NB4 (cell line): ENCODE results near the gene PITX1.

Experiments used
- DNase-seq: peaks from one replicate; pipeline ENCODE4 v3.0.0; 2010; ENCODE audit warnings: low read depth
- H3K4me3 ChIP-seq: one replicate; pipeline ENCODE4 v1.5.1; 2011; ENCODE audit warnings: mild to moderate bottlenecking, low read depth, low read length, moderate library complexity
- MYC ChIP-seq: IDR thresholded peaks from 2 replicates; pipeline ENCODE4 v1.6.1; 2011; ENCODE audit warnings: low read depth, low read length
- POLR2A ChIP-seq: IDR thresholded peaks from 2 replicates; pipeline ENCODE4 v1.6.1; 2011; ENCODE audit warnings: mild to moderate bottlenecking; ENCODE audit not compliant: insufficient read length; ENCODE audit errors: extremely low read depth
- TF ChIP-seq, protein P1 (sequence below): IDR thresholded peaks from one replicate; pipeline ENCODE4 v1.5.1; 2012; ENCODE audit warnings: low read depth, low read length
- TF ChIP-seq, protein P2 (sequence below): IDR thresholded peaks from 2 replicates; pipeline ENCODE4 v1.6.1; 2011; ENCODE audit warnings: low read depth, low read length

Gene PITX1

DNA sequence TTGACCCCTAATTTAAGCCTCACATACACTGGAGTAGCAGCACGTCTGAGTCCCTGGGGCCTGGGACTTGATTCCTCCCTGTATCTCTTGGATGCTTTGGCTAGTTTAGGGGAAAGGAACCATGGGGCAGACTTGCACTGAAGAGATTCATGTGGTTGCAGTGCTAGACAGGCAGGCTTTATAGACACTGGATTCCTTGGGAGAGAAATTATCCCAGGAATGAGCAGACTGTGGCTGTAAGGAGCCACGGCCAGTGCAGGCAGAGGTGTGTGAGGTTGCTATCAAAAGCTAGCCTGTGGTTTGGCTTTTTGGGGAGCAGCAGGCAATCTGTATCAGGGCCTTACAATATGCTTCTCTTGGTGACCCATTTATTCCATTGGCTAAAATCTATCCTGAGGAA is 20.5 kb upstream of the PITX1 start:
- TF ChIP-seq MYC (no peak), POLR2A (no peak)
- TF ChIP-seq, protein P1, sequence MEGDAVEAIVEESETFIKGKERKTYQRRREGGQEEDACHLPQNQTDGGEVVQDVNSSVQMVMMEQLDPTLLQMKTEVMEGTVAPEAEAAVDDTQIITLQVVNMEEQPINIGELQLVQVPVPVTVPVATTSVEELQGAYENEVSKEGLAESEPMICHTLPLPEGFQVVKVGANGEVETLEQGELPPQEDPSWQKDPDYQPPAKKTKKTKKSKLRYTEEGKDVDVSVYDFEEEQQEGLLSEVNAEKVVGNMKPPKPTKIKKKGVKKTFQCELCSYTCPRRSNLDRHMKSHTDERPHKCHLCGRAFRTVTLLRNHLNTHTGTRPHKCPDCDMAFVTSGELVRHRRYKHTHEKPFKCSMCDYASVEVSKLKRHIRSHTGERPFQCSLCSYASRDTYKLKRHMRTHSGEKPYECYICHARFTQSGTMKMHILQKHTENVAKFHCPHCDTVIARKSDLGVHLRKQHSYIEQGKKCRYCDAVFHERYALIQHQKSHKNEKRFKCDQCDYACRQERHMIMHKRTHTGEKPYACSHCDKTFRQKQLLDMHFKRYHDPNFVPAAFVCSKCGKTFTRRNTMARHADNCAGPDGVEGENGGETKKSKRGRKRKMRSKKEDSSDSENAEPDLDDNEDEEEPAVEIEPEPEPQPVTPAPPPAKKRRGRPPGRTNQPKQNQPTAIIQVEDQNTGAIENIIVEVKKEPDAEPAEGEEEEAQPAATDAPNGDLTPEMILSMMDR, result no peak
- TF ChIP-seq, protein P2, sequence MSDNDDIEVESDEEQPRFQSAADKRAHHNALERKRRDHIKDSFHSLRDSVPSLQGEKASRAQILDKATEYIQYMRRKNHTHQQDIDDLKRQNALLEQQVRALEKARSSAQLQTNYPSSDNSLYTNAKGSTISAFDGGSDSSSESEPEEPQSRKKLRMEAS, result no peak
- H3K4me3 ChIP-seq, result no peak overlapping the region
- DNase-seq, result no peak

- no peak for TF ChIP-seq MYC
- TF ChIP-seq, protein P1, result no peak
- TF ChIP-seq, protein P2, result no peak
- no peak for TF ChIP-seq POLR2A
- no peak overlapping the region for H3K4me3 ChIP-seq
- no peak for DNase-seq
Observed at GRCh38 chr5:135053989-135054388, 20.0 kb upstream of the PITX1 start.

- DNase-seq, result peak; percentile 59
- TF ChIP-seq POLR2A (no peak), MYC (no peak)
- TF ChIP-seq, protein P1, result no peak
- TF ChIP-seq, protein P2, result no peak
- H3K4me3 ChIP-seq, result no peak overlapping the region
Observed at GRCh38 chr5:135053278-135053677, 19.2 kb upstream of the PITX1 start.

DNA sequence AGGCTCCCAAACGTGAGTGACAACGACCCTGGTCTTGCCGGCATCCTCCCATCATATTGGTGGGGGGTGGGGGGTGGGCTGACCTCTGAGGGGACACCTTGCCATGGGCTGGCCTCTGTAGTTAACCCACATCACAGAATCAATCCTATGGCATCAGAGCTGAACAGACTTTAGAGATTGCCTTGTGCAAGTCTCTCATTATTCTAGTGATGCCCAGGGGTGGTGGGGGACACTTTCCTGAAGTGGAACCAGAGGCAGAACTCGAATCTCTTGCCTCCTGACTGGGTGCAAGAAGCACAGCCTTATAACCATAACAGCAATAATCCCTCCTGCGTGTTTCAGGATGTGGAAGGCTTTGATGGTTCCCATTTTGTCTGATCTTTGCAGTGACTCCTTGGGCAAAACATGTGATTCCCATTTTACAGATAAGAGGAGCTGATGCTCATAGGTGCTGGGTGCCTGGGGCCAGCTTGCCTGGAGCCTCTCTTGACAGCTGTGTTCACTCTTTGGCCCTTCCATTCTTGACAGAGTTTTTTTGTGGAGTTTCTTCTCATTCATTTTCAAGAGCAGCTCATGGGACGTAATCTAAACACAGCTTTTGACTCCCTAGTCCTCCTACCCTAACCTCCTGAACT is 18.6 kb upstream of the PITX1 start:
- DNase-seq, result no peak
- no peak overlapping the region for H3K4me3 ChIP-seq
- TF ChIP-seq, protein P1, result no peak
- TF ChIP-seq POLR2A (no peak), MYC (no peak)
- TF ChIP-seq, protein P2, result no peak

DNA sequence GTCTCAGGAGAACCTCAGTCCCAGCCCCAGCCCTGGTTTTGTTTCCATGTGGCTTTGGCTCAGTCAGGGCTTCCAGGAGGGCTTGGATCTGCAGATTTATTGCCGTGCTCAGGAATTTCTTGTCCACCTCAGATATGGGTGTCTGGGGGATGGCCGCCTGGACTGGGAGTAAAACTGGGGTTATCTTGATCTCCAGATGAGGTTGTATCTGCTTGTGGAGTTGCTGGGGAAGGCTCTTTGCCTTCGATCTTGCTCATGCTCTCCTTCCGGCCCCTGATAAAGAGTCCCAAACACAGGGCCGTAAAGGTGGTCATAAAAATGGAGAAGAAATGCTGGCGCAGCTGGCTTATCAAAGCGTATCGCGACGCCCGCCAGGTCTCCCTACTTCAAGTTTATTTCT is 17.8 kb upstream of the PITX1 start:
- DNase-seq, result no peak
- H3K4me3 ChIP-seq, result no peak overlapping the region
- TF ChIP-seq MYC, result no peak
- TF ChIP-seq, protein P2, result no peak
- no peak for TF ChIP-seq POLR2A
- TF ChIP-seq, protein P1, result no peak
